ENCODE data around the gene BLOC1S5.
A peak's percentile ranks its signal among the peaks of the same experiment; 100 is the strongest.
"Not testable (repeated sequence)": the region's sequence is repeated elsewhere in the genome, so short reads cannot be mapped to it uniquely, and the experiment has no call there.

The BLOC1S5 gene

DNA sequence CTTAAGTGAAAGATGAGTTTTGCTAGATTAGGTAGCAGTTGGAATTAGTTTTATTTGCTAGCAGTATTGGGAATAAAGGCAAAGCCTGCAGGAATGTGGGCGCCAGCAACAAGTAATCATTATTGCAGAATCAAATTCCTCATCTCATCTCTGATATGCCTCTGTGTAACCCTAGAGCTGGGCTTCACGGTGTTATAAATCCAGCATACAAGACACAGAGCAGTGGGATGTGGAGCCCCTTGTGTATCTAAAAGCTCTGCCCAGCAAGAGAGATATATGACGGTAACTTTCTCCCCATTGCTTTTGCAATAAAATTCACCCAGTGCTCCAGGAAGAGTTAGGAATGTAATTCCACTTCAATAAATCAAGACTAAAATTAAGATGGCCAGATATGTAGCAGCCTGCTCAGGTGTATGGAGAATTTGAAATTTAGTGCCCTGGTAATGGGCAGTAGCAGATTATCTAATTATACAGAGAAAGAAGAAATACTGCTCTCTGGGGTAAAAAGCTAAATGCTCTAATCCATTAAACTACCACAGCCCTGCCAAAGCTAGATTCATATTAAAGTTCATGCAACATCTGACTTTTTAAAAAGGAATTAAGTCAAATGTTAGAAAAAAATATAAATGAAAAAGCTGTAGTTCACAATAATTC, 5.6 kb upstream of the BLOC1S5 start:
- Mint-ChIP-seq H3K27me3 (ENCODE audit: low read depth) (no peaks in the 10 kb centered on the region), H3K36me3 (ENCODE audit: low read depth) (no peaks in the 10 kb centered on the region), H3K4me3 (no peak overlapping the region), H3K4me1 (ENCODE audit: low read depth) (peaks cover 14% of the 10 kb centered on the region), H3K9me3 (no peaks in the 10 kb centered on the region), H3K27ac (no peak overlapping the region)

DNA sequence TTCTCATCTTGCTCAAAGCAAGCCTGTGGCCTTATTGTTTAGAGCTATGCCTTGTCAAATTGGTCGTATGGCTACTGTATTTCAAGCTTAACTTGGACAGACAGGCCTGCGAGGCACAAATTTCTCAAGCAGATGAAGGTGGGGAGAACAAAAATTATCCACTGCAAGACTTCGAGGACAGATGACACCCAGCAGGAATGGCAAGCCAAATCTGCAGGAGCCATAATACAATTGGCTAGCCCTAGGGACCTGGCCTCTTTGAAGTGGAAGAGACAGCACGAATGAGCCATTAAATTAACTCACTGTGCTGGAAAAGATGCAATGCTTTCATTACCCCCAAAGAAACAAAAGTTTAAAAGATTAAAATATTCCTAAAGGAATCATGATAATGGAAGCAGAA, 5.0 kb upstream of the BLOC1S5 start:
- Mint-ChIP-seq H3K27ac (no peak overlapping the region), H3K36me3 (ENCODE audit: low read depth) (no peaks in the 10 kb centered on the region), H3K4me1 (ENCODE audit: low read depth) (peaks cover 18% of the 10 kb centered on the region), H3K4me3 (no peak overlapping the region), H3K27me3 (ENCODE audit: low read depth) (no peaks in the 10 kb centered on the region), H3K9me3 (no peaks in the 10 kb centered on the region)

DNA sequence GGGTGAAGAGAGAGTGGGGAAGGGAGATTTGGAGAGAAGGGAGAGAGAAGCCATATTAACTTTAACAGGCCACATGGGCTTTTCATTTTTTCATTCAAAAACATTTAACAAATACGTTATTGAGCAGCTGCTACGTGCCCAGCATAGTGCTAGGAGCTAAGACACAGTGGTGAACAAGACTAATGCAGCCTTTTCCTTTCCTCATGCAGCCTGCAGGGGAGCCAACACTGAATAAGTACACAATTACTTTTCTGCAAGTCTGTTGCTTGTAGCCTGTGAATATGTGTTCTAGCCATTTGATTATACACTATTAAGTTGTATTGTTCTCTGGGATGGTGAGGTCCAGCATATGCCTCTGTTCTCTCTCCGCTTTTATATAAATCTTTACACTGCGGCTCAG, 1.9 kb upstream of the BLOC1S5 start:
- Mint-ChIP-seq H3K4me1 (ENCODE audit: low read depth) (peaks cover 27% of the 10 kb centered on the region), H3K27ac (peak overlapping the region; percentile 95), H3K27me3 (ENCODE audit: low read depth) (no peaks in the 10 kb centered on the region), H3K4me3 (no peak overlapping the region), H3K9me3 (no peaks in the 10 kb centered on the region), H3K36me3 (ENCODE audit: low read depth) (peaks cover 5% of the 10 kb centered on the region)

DNA sequence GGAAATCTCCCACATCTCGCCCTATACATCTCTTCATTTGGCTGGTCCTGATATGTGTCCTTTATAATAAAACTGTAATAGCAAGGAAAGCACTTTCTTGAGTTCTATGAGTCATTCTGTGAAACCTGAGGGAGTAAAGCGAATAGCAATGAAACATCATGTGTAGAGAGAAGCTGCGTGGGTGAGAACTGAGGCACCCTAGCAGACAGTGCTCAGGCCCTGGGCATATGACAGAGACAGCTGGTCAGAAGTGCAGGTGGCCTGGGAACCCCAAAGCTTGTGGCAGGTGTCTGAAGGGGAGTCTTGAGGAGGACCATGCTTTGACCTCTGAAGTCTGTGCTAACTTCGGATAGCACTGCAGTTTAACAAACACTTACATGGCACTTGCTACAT, 1.3 kb upstream of the BLOC1S5 start:
- no peaks in the 10 kb centered on the region for H3K27me3 Mint-ChIP-seq (ENCODE audit: low read depth)
- peak overlapping the region; percentile 3 for H3K4me3 Mint-ChIP-seq
- H3K4me1 Mint-ChIP-seq (ENCODE audit: low read depth) = peaks cover 27% of the 10 kb centered on the region
- H3K9me3 Mint-ChIP-seq = no peaks in the 10 kb centered on the region
- peaks cover 5% of the 10 kb centered on the region for H3K36me3 Mint-ChIP-seq (ENCODE audit: low read depth)
- peak overlapping the region; percentile 95 for H3K27ac Mint-ChIP-seq

DNA sequence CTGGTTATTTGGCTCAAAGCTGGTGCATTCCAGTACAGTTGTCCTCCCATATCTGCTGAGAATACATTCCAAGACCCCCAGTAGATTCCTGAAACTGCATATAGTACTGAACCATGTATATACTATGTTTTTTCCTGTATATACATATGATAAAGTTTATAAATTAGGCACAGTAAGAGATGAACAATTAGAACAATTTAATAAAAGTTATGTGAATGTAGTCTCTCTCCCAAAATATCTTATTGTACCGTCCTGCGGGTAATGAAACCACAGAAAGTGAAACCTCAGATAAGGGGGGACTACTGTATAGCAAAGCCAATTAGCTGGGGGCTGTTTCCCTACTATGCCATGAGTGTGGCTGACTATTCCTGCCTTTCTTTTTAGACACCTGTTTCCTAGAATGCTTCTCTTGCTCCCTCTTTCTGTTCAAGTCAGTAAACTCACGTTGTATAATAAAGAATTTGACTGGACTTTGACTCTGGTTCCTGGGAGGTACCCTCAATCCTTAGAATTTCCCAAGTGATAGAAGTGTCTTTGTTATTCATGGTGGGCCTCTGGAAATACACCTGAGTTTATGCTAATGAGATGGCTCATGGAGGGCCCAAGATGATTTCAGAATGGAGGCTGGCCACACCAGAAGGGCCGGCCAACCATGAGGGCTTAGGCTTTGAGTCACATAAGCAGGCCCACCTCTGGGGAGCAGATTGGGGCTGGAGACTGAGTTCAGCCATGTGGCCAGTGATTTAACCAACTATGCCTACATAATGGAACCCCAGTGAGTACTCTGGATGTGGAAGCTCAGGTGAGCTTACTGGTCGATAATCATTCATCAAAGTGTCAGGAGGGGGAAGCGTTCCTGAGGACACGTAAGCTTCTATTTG, 689 bp upstream of the BLOC1S5 start:
- H3K27ac Mint-ChIP-seq = peak overlapping the region; percentile 95
- peaks cover 11% of the 10 kb centered on the region for H3K36me3 Mint-ChIP-seq (ENCODE audit: low read depth)
- H3K4me1 Mint-ChIP-seq (ENCODE audit: low read depth) = peaks cover 27% of the 10 kb centered on the region
- no peaks in the 10 kb centered on the region for H3K27me3 Mint-ChIP-seq (ENCODE audit: low read depth)
- H3K9me3 Mint-ChIP-seq = no peaks in the 10 kb centered on the region
- peak overlapping the region; percentile 94 for H3K4me3 Mint-ChIP-seq

DNA sequence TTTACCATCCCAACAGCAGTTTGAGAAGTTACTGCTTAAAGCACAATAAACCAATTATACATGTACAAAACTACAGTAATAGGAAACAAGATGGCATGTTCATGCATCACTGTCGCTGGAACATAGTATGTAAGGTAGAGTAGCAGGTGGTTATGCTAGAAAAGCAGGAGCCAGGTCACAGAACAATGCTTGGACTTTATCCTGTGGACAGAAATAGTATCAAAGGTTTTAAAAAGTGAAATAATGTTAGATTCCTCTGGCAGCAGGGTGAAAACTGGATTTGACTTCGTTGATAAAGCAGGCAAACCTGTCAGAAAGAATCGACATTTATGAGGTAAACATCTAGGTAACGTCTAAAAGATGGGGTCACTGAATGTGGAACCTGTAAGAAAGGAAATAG, 2.5 kb downstream of the BLOC1S5 start:
- Mint-ChIP-seq H3K36me3 (ENCODE audit: low read depth) (peaks cover 13% of the 10 kb centered on the region), H3K9me3 (no peaks in the 10 kb centered on the region), H3K4me1 (ENCODE audit: low read depth) (peaks cover 27% of the 10 kb centered on the region), H3K27me3 (ENCODE audit: low read depth) (no peaks in the 10 kb centered on the region), H3K27ac (no peak overlapping the region), H3K4me3 (no peak overlapping the region)

DNA sequence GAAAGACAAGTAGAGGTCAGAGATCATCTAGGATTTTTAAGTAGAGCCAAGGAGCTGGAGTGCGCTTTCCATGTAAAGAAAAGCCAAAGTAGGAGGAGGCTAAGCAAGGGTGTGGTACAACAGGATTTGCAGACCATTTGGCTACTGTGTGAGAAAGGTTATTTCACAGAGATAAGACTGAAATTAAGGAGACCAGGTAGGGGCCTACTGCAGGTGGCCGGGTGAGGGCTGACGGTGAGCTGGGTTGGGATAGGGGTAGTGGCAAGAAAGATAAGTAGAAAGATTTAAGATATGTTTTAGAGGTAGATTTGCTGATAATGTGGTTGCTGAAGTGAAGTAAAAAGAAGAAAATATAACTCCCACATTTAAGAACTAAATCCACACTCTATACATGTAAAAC, 3.8 kb downstream of the BLOC1S5 start:
- Mint-ChIP-seq H3K4me3 (no peak overlapping the region), H3K27me3 (ENCODE audit: low read depth) (no peaks in the 10 kb centered on the region), H3K27ac (no peak overlapping the region), H3K36me3 (ENCODE audit: low read depth) (peaks cover 15% of the 10 kb centered on the region), H3K4me1 (ENCODE audit: low read depth) (peaks cover 19% of the 10 kb centered on the region), H3K9me3 (no peaks in the 10 kb centered on the region)

DNA sequence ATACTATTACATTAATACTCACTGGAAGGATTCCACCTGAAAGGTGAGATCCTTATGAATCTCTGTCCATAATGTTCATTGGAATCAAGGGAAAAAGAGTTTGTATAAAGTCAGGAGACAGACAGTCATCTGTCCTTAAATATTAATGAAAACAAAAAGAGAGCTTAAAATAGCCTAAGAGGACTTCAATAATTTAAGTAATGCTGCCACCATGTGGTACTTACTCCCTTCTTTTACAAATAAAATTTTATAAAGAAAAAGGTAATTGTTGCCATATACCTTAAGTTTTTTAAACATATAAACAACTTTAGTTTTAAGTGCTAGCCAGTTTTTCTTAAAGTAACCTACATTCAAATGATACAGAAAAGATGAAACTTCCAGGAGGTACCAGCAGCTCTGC, 5.1 kb downstream of the BLOC1S5 start:
- H3K4me3 Mint-ChIP-seq = no peak overlapping the region
- no peak overlapping the region for H3K27ac Mint-ChIP-seq

DNA sequence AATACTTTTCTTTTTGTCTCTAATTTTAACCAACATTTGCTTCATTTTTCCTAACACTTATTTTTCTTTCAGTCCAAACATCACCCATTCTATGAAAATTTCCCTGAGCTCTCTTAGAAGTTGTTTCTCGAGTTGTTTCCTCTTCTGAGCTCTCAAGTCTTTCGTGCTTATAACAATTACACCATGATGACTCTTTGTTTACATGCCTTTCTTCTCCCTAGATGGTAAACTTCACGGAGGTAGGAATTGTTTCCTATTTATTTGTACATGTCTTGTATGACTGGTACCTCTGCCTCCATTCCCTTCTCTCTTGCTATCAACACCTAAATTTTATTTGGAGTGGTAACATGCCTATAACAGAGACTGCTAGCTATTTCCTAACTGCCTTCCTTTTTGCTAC, 6.4 kb downstream of the BLOC1S5 start:
- Mint-ChIP-seq H3K9me3 (no peaks in the 10 kb centered on the region), H3K4me1 (ENCODE audit: low read depth) (peaks cover 3% of the 10 kb centered on the region), H3K27ac (no peak overlapping the region), H3K4me3 (no peak overlapping the region), H3K36me3 (ENCODE audit: low read depth) (peaks cover 21% of the 10 kb centered on the region), H3K27me3 (ENCODE audit: low read depth) (no peaks in the 10 kb centered on the region)

More for the DNA sequence above, 5.1 kb downstream of the BLOC1S5 start:
- H3K4me1 Mint-ChIP-seq (ENCODE audit: low read depth) = peaks cover 9% of the 10 kb centered on the region
- H3K27me3 Mint-ChIP-seq (ENCODE audit: low read depth) = no peaks in the 10 kb centered on the region
- H3K36me3 Mint-ChIP-seq (ENCODE audit: low read depth) = peaks cover 19% of the 10 kb centered on the region
- H3K9me3 Mint-ChIP-seq = no peaks in the 10 kb centered on the region

DNA sequence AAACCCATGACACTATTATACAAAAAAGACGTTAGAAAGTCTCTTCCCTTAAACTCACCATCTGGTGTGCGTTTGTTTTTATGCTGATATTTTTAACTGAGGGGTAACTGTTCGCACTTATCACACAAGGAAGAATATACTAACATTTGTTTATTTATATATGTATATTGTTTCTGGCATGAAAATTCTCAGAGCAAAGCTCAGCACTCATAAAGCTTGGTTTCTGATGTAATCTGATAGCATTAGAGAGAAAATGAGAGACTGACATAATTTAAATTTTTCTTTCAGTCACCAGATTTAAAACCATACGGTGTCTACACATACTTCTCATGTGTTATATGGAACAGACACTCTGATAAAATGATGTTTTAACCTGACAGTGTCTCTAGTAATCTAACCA, 6.9 kb downstream of the BLOC1S5 start:
- Mint-ChIP-seq H3K4me3 (no peak overlapping the region), H3K27me3 (ENCODE audit: low read depth) (no peaks in the 10 kb centered on the region), H3K36me3 (ENCODE audit: low read depth) (peaks cover 23% of the 10 kb centered on the region), H3K27ac (no peak overlapping the region), H3K9me3 (no peaks in the 10 kb centered on the region), H3K4me1 (ENCODE audit: low read depth) (no peaks in the 10 kb centered on the region)

DNA sequence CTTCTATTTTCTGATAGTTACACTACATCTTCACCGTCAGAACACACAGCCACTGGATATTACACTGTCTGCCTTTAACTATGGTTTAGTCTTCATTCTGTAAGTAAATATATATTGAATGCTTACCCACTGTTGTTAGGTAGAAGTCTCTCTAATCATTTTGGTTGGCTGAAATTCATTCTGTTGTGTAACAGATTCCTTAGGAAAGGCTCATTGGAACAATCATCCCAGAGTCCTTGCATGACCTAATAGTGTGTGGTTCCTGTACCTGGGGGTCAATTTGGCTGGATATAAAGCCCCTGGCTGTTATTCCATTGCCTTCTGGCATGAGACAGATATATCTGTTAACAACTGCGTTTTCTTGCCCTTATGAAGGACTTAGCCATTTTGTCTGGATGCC, 9.9 kb downstream of the BLOC1S5 start:
- H3K27me3 Mint-ChIP-seq (ENCODE audit: low read depth) = no peaks in the 10 kb centered on the region
- peaks cover 2% of the 10 kb centered on the region for H3K4me1 Mint-ChIP-seq (ENCODE audit: low read depth)
- H3K27ac Mint-ChIP-seq = no peak overlapping the region
- H3K4me3 Mint-ChIP-seq = no peak overlapping the region
- H3K9me3 Mint-ChIP-seq = peaks cover 3% of the 10 kb centered on the region
- H3K36me3 Mint-ChIP-seq (ENCODE audit: low read depth) = peaks cover 21% of the 10 kb centered on the region

DNA sequence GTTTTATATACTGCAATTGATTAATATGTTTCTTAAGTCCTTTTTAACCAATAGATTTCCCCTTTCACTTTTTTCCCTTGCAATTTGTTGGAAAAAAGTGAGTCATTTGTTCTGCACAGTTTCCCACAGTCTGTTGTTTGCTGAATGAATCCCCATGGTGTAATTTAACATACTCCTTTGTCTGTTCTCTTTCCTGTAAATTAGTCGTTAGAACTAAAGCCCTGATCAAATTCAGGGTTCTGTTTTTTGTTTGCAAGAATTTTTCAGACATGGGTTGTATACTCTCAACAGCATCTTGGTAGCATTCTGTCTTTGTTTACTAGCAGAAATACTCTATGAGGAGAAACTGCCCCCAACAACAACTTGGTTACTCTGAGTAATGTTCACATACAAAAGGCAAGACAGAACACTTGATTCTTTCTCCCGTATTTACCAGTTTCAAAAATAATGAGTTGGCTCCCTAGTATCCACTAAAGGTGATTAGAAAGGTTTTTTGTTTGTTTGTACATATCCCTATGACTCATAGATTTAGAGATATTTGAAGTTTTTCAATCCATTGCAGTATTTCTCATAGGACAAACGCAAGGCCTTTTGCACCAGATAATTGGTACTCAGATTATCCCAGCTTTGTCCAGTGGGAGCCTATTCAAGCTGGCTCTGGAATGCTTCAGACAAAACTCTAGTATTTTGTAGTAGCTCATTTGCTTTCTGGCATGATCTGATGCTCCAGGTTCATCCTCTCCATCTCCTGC, 16.5 kb downstream of the BLOC1S5 start:
- Mint-ChIP-seq H3K4me3 (no peak overlapping the region), H3K36me3 (ENCODE audit: low read depth) (peaks cover 24% of the 10 kb centered on the region), H3K9me3 (peaks cover 3% of the 10 kb centered on the region), H3K27me3 (ENCODE audit: low read depth) (no peaks in the 10 kb centered on the region), H3K4me1 (ENCODE audit: low read depth) (peaks cover 2% of the 10 kb centered on the region), H3K27ac (no peak overlapping the region)

DNA sequence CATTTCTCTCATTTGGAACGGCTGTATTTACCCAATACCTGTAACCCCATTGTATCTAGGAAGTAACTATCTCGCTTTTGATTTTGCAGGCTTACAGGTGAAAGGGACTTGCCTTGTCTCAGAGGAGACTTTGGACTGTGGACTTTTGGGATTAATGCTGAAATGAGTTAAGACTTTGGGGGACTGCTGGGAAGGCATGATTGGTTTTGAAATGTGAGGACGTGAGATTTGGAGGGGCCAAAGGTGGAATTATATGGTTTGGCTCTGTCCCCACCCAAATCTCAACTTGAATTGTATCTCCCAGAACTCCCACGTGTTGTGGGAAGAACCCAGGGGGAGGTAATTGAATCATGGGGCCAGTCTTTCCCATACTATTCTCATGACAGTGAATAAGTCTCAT, 18.4 kb downstream of the BLOC1S5 start:
- not testable (repeated sequence) for H3K27me3 Mint-ChIP-seq (ENCODE audit: low read depth); H3K27ac Mint-ChIP-seq; H3K4me1 Mint-ChIP-seq (ENCODE audit: low read depth); H3K4me3 Mint-ChIP-seq; H3K9me3 Mint-ChIP-seq
- H3K36me3 Mint-ChIP-seq (ENCODE audit: low read depth) = peaks cover 17% of the 10 kb centered on the region

DNA sequence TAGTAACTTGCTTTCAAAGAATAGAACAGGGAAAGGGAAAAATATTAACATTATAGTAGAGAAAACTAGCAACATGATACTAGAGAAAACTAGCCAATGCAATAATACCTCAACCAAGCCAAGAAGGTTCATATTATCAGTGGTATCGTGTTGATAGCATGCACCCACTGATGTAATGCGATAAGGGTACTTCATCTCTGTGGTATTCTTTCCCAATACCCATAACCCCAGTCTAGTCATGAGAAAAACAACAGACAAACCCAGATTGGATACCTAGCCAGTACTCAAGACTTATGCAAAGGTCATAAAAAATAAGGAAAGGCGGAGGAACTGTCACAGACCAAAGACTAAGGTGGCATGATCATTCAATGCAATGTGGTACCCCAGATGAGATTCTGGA, 21.0 kb downstream of the BLOC1S5 start:
- Mint-ChIP-seq H3K4me1 (ENCODE audit: low read depth) (no peaks in the 10 kb centered on the region), H3K27ac (no peak overlapping the region), H3K36me3 (ENCODE audit: low read depth) (peaks cover 28% of the 10 kb centered on the region), H3K9me3 (no peaks in the 10 kb centered on the region), H3K27me3 (ENCODE audit: low read depth) (no peaks in the 10 kb centered on the region), H3K4me3 (no peak overlapping the region)
